ENCODE measurements around the gene EEPD1. TPM values are rescaled to one million over a fixed set of nuclear protein-coding genes. Genes with fewer than 3 reads are reported as not detected.

EEPD1 gene
- total and polyA plus RNA-seq, 2 donors (not counting 3 experiments of a cell fraction or from before 2014, with no cell fraction given), result 0.40 to 0.42 TPM

DNA sequence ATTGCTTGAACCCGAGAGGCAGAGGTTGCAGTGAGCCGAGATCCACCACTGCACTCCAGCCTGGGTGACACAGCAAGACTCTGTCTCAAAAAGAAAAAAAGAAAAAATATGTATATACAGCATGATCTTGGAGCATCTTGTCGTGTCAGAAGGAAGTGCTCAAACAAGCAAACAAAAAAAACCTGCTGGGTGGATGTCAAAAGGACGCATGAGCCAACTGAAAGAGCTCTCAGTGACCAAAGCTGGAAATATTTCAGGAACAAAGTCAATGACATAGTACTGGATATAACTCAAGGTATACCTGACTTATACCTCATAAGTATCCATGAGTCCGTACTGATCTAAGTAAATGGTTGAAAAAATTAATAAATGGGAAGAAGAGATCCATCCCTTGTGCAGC, 142.0 kb downstream of the EEPD1 start:
- peaks cover 7% of the 10 kb centered on the region for H3K4me1 ChIP-seq (ENCODE audit: control insufficient read depth, extremely low read depth, insufficient read depth, low read length)
- POLR2A ChIA-PET, result no interaction called here

GRCh38 chr7:36296284-36296683, 143.2 kb downstream of the EEPD1 start:
- CTCF ChIA-PET, result interaction anchor here (11.7 kb wide), 1 partner anchor 21 kb away, joined by 115 read pairs; no protein-coding TSS in a partner anchor
- Histone ChIP-seq H3K4me2 (ENCODE audit: insufficient read depth, low read length) (no peak overlapping the region), H3K27ac (ENCODE audit: insufficient read depth, low read depth, low read length) (no peak overlapping the region), H2AFZ (ENCODE audit: low read depth, low read length) (no peak overlapping the region), H4K20me1 (replicated peaks; ENCODE audit: control insufficient read depth, extremely low read depth, insufficient read depth, low read length) (no peaks in the 10 kb centered on the region), H3K79me2 (ENCODE audit: control insufficient read depth, insufficient read depth, low read length) (no peaks in the 10 kb centered on the region), H3K4me3 (replicated peaks in 1 of 3; ENCODE audit: insufficient read depth in 1 of 3, low read depth in 1 of 3, low read length in 3 of 3) (no peak overlapping the region), H3K27me3 (ENCODE audit: control insufficient read depth in 2 of 2, insufficient read depth in 2 of 2, low read length in 2 of 2) (no peaks in the 10 kb centered on the region), H3K9ac (replicated peaks; ENCODE audit: extremely low read depth, insufficient read depth, low read length) (no peak overlapping the region), H3K9me3 (replicated peaks; ENCODE audit: control insufficient read depth, insufficient read depth, low read length) (no peaks in the 10 kb centered on the region), H3K36me3 (ENCODE audit: control insufficient read depth in 2 of 2, extremely low read depth in 1 of 2, insufficient read depth in 2 of 2, low read length in 2 of 2) (no peaks in the 10 kb centered on the region), H3K4me1 (ENCODE audit: control insufficient read depth, extremely low read depth, insufficient read depth, low read length) (peaks cover 7% of the 10 kb centered on the region), H3K9me1 (replicated peaks; ENCODE audit: control insufficient read depth, extremely low read depth, insufficient read depth, low read length) (no peaks in the 10 kb centered on the region)
- FAIRE-seq (no peak), DNase-seq (ENCODE audit: low read depth, low spot score) (no peak)
- dilution Hi-C loops (cut with MboI; ENCODE audit: extremely low pct_ligation_motif_present, low sequenced_read_pairs) (no loop called here), intact Hi-C loops (cut with micrococcal nuclease) (loop anchor here (10.0 kb wide), 1 partner anchor 601 kb away; the partner anchor contains the start of gene HERPUD2)
- TF ChIP-seq POLR2A (IDR thresholded peaks at IDR 0.05; ENCODE audit: low read depth, low read length) (no peak), FOS (IDR thresholded peaks at IDR 0.05; ENCODE audit: borderline replicate concordance, insufficient read depth, low read length) (no peak), GATA2 (IDR thresholded peaks at IDR 0.05; ENCODE audit: insufficient read depth, insufficient read length, low read depth, low read length) (no peak), POLR2AphosphoS5 (IDR thresholded peaks at IDR 0.05; ENCODE audit: insufficient read depth, low read depth, low read length) (no peak), JUN (IDR thresholded peaks at IDR 0.05; ENCODE audit: borderline replicate concordance, insufficient read depth, insufficient read length, low read depth) (no peak), MYC (IDR thresholded peaks at IDR 0.05; ENCODE audit: low read depth, low read length) (no peak)
- TF ChIP-seq, protein P1, sequence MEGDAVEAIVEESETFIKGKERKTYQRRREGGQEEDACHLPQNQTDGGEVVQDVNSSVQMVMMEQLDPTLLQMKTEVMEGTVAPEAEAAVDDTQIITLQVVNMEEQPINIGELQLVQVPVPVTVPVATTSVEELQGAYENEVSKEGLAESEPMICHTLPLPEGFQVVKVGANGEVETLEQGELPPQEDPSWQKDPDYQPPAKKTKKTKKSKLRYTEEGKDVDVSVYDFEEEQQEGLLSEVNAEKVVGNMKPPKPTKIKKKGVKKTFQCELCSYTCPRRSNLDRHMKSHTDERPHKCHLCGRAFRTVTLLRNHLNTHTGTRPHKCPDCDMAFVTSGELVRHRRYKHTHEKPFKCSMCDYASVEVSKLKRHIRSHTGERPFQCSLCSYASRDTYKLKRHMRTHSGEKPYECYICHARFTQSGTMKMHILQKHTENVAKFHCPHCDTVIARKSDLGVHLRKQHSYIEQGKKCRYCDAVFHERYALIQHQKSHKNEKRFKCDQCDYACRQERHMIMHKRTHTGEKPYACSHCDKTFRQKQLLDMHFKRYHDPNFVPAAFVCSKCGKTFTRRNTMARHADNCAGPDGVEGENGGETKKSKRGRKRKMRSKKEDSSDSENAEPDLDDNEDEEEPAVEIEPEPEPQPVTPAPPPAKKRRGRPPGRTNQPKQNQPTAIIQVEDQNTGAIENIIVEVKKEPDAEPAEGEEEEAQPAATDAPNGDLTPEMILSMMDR (IDR thresholded peaks at IDR 0.05; ENCODE audit: extremely low read depth in 1 of 2, insufficient read depth in 1 of 2, low read depth in 1 of 2, low read length in 2 of 2), result no peak
- TF ChIP-seq, protein P2, sequence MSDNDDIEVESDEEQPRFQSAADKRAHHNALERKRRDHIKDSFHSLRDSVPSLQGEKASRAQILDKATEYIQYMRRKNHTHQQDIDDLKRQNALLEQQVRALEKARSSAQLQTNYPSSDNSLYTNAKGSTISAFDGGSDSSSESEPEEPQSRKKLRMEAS (IDR thresholded peaks at IDR 0.05; ENCODE audit: insufficient read depth, insufficient read length), result no peak
- no TSS peak for BruUV-seq (replicated peaks)
- POLR2A ChIA-PET, result no interaction called here

More for the DNA sequence above, 142.0 kb downstream of the EEPD1 start:
- Histone ChIP-seq H3K36me3 (ENCODE audit: control insufficient read depth in 2 of 2, extremely low read depth in 1 of 2, insufficient read depth in 2 of 2, low read length in 2 of 2) (no peaks in the 10 kb centered on the region), H3K9ac (replicated peaks; ENCODE audit: extremely low read depth, insufficient read depth, low read length) (no peak overlapping the region), H3K9me1 (replicated peaks; ENCODE audit: control insufficient read depth, extremely low read depth, insufficient read depth, low read length) (no peaks in the 10 kb centered on the region), H3K4me3 (replicated peaks in 1 of 3; ENCODE audit: insufficient read depth in 1 of 3, low read depth in 1 of 3, low read length in 3 of 3) (no peak overlapping the region), H2AFZ (ENCODE audit: low read depth, low read length) (no peak overlapping the region), H3K4me2 (ENCODE audit: insufficient read depth, low read length) (no peak overlapping the region), H3K27ac (ENCODE audit: insufficient read depth, low read depth, low read length) (no peak overlapping the region), H3K27me3 (ENCODE audit: control insufficient read depth in 2 of 2, insufficient read depth in 2 of 2, low read length in 2 of 2) (no peaks in the 10 kb centered on the region), H3K79me2 (ENCODE audit: control insufficient read depth, insufficient read depth, low read length) (no peaks in the 10 kb centered on the region), H4K20me1 (replicated peaks; ENCODE audit: control insufficient read depth, extremely low read depth, insufficient read depth, low read length) (no peaks in the 10 kb centered on the region), H3K9me3 (replicated peaks; ENCODE audit: control insufficient read depth, insufficient read depth, low read length) (no peaks in the 10 kb centered on the region)
- BruUV-seq (replicated peaks), result no TSS peak
- CTCF ChIA-PET, result interaction anchor here (2.5 to 11.7 kb wide), 2 partner anchors 22 to 310 kb away, joined by 10 to 115 read pairs; no protein-coding TSS in a partner anchor
- intact Hi-C loops (cut with micrococcal nuclease), result loop anchor here (10.0 kb wide), 1 partner anchor 600 kb away; the partner anchor contains the start of gene HERPUD2
- TF ChIP-seq EZH2 (IDR thresholded peaks at IDR 0.05; ENCODE audit: borderline replicate concordance, low read depth, low read length, severe bottlenecking), result no peak
- DNase-seq (ENCODE audit: low read depth, low spot score) (no peak), FAIRE-seq (no peak)
- dilution Hi-C loops (cut with MboI; ENCODE audit: extremely low pct_ligation_motif_present, low sequenced_read_pairs), result no loop called here
